GM19239 (cell line): ENCODE data around the gene ACSM5.
A peak's percentile ranks its signal among the peaks of the same experiment; 100 is the strongest.

ENCODE experiments used
- DNase-seq: peaks from one replicate; pipeline ENCODE4 v3.0.0; 2011; ENCODE audit warnings: low spot score; ENCODE audit not compliant: insufficient read length
- FAIRE-seq: peaks from 2 replicates; lab custom pipeline; 2011; peaks lifted over from hg19 to GRCh38; lab: Jason Lieb, UNC

The ACSM5 gene, protein sequence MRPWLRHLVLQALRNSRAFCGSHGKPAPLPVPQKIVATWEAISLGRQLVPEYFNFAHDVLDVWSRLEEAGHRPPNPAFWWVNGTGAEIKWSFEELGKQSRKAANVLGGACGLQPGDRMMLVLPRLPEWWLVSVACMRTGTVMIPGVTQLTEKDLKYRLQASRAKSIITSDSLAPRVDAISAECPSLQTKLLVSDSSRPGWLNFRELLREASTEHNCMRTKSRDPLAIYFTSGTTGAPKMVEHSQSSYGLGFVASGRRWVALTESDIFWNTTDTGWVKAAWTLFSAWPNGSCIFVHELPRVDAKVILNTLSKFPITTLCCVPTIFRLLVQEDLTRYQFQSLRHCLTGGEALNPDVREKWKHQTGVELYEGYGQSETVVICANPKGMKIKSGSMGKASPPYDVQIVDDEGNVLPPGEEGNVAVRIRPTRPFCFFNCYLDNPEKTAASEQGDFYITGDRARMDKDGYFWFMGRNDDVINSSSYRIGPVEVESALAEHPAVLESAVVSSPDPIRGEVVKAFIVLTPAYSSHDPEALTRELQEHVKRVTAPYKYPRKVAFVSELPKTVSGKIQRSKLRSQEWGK

DNA sequence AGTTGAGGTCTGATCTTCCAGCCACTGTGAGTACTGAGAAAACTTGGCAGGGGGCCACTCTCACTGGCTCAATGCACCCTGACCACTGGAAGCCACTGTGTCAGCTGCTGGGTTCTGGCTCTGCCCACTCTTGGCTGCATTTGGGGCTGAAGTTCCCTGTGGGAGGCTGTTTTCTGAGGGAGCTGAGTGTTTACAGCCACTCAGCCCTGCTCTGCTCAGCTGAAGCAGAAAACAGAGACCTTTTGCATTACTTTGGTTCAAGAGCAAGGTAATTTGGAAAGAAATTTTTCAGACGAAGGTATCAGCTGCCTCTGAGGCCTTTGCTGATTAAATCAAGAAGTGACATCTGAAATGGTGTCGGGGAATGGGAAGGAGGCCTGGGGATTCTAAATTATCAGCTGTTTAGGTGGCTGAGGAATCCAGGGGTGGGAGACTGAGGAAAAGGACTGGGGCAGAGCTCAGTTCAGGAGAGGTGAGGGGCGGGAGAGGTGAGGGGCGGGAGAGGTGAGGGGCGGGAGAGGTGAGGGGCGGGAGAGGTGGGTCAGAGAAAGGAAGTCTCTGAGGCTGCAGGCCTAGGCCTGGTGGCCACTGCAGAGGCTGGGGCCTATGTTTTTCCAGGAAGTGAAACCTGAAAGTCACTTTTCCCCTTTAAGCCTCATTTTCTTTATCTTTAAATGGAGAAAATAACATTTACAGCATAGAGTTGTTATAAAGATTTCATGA, at the start of gene ACSM5:
TSS of gene ACSM5 (plus strand) at position 137 of the 723 bp plus-strand sequence. CDS start 1,951 bp downstream, outside the sequence.
- FAIRE-seq (no peak), DNase-seq (peak; percentile 15)

- FAIRE-seq = no peak
- DNase-seq = no peak
Measured at GRCh38 chr16:20359997-20360396, 49.3 kb upstream of the ACSM5 start.

- no peak for FAIRE-seq
- no peak for DNase-seq
Measured at GRCh38 chr16:20363191-20363590, 46.1 kb upstream of the ACSM5 start.

DNA sequence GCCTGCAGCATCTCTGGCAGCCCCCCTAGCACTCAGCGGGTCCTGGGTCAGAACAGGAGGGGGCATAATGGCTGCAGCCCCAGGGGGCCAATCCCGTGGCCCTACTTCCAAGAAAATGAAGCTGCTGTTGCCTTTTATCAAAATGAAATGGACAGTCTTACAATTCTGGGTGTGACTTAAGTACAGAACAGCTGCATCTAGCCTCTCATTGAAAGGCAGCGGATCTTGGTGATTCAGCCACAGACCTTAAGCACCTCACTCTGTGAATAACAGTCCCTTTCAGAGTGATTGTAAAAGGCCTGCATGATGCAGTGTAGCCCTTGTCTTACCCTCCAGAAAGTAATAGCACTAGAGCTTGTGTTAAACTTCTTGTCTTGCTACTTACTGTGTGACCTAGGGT, 45.3 kb upstream of the ACSM5 start:
- no peak for FAIRE-seq
- no peak for DNase-seq

DNA sequence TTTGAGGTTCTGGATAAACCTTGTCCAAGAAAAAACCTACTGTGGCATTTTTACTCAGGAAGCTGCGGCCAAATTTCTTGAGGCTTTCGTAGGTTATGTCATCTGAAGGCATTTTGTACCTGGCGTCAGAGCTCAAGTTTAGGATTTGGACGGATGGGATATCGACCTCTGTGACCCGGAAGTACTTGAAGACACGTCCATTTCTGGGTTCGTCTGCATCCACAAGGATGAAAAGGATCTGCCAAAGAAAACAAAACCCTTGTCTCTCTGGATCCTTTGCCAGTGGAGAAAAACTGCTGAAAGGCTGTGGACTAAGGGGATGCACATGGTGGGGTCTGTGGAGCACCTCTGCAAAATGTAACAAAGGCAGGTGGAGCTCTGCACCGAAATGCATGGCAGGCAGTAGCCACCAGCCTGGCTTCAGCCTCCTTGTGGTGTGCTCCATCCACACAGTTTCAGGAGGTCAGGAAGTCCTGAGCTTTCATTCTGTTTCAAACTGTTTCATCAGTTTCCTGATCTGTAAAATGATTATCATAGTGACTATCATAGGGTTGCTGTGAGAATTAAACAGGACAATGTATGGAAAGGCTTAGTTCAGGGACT, 39.8 kb upstream of the ACSM5 start:
- no peak for DNase-seq
- FAIRE-seq = no peak

GRCh38 chr16:20372701-20373100, 36.6 kb upstream of the ACSM5 start:
- DNase-seq (no peak), FAIRE-seq (no peak)

- no peak for DNase-seq
- no peak for FAIRE-seq
Measured at GRCh38 chr16:20377181-20377580, 32.2 kb upstream of the ACSM5 start.

DNA sequence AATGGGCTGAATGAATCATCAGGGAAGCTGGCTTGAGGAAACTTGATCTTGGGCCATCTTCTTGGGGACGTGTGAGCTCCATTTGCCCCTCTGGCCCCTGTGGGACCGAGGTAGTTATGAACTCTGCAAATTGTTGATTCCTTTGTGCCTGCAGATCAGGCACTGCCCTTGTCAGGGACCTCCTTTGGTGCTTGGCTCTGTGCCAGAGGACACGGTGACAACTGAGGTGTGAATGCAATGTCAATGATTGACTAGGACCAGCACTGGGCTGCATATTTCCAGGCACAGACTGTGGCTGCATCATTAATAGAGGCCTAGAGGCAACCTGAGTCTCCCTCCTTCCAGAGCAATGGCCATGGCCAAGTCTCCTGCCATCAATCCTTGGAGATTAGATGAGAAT, 28.6 kb upstream of the ACSM5 start:
- DNase-seq (no peak), FAIRE-seq (no peak)

- FAIRE-seq = no peak
- no peak for DNase-seq
Measured at GRCh38 chr16:20382202-20382948, 27.0 kb upstream of the ACSM5 start.

GRCh38 chr16:20383106-20384029, 26.0 kb upstream of the ACSM5 start:
- FAIRE-seq = peak; percentile 39
- DNase-seq = peak; percentile 31

GRCh38 chr16:20385844-20386832, 23.2 kb upstream of the ACSM5 start:
- no peak for FAIRE-seq

GRCh38 chr16:20387978-20388377, 21.4 kb upstream of the ACSM5 start:
- FAIRE-seq (no peak), DNase-seq (no peak)

More at GRCh38 chr16:20385844-20386832, 23.2 kb upstream of the ACSM5 start:
- peak; percentile 29 for DNase-seq

DNA sequence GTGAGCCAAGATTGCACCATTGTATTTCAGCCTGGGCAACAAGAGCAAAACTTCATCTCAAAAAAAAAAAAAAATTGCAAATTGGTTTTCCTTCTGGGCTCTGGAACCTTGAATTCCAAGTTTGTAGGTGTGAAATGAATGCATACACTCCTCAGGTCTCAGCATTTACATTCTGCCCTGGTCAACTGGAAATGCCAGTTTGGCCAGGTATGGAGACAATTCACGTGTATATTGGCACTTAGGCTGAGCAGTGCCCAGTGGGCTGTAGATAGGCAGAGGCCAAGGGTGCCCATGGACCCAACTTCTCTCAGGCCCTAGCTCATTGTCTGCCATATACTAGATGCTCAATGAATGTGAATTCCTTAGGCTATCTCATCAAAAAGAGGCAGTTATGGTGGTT, 20.5 kb upstream of the ACSM5 start:
- DNase-seq (no peak), FAIRE-seq (no peak)

- no peak for DNase-seq
- no peak for FAIRE-seq
Measured at GRCh38 chr16:20391045-20391444, 18.3 kb upstream of the ACSM5 start.

GRCh38 chr16:20393801-20394577, 15.3 kb upstream of the ACSM5 start:
- DNase-seq = no peak
- no peak for FAIRE-seq

DNA sequence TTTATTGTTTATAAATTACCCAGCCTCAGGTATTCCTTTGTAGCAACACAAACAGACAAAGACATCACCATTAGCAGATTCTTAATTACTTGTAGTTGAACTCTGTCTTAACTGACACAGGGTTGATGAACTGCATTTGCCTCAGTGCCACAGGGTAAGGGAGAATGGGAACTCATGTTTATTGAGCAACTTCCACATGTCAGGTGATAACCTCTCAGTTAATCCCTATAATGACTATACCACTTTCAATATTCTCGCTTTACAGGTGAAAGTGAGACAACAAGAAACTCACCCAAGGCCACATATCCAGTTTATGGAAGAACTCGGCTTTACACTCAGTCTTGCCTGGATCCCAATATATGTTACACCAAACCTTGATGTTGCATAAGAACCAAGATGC, 13.4 kb upstream of the ACSM5 start:
- DNase-seq (no peak), FAIRE-seq (no peak)

- DNase-seq (no peak), FAIRE-seq (no peak)
Measured at GRCh38 chr16:20396846-20397467, 12.4 kb upstream of the ACSM5 start.
